Brain microvascular endothelial cell (primary cell): Measurements from ENCODE around the gene ARL13B.
A peak's percentile ranks its signal among the peaks of the same experiment; 100 is the strongest.

Experiments
- DNase-seq: peaks from one replicate; pipeline ENCODE4 v3.0.0-alpha.2; 2020
- H3K27ac ChIP-seq: fragments of 250-450 bp; sonication (Bioruptor Pico); 2 replicates; pipeline ENCODE4 v1.5.1; 2020; ENCODE audit warnings: mild to moderate bottlenecking, moderate library complexity
- H3K27me3 ChIP-seq: fragments of 250-450 bp; sonication (Bioruptor Pico); replicated peaks from 2 replicates; pipeline ENCODE4 v1.5.1; 2020; ENCODE audit warnings: mild to moderate bottlenecking
- H3K36me3 ChIP-seq: fragments of 250-450 bp; sonication (Bioruptor Pico); replicated peaks from 2 replicates; pipeline ENCODE4 v1.5.1; 2020; ENCODE audit warnings: mild to moderate bottlenecking
- H3K4me3 ChIP-seq: 2 replicates; pipeline ENCODE4 v1.5.1; 2011; ENCODE audit warnings: low read depth, mild to moderate bottlenecking, control low read depth, low read length, moderate library complexity
- in situ Hi-C: cut with HindIII; loops from 2 replicates; pipeline ENCODE4 v1.10.0; 2017; ENCODE audit warnings: low sequenced_read_pairs, low pct_ligation_motif_present
- TF ChIP-seq, protein P1 (sequence below): IDR thresholded peaks from 2 replicates; pipeline ENCODE4 v1.5.1; 2011; ENCODE audit warnings: low read depth, mild to moderate bottlenecking, moderate library complexity, low read length, control low read depth, inconsistent platforms; ENCODE audit errors: missing control alignments

ARL13B gene

DNA sequence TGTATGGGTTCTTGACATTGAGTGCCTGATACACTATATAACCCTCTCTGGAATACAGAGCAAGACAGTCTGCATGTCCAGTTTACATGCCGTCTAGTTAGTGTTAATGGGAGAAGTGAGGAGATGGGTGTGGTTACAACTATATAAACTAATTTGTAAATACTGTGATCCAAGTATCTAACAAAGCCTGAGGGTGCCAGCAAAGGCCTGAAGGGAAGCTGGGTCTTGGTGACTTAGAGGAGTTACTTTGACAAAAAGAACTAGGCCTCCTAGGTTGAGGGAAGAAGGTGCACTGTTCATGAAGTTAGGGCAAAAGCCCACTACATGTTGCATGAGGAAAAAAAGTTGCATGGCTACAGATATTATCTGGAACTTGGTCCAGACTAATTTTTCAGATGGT, 85.2 kb downstream of the ARL13B start:
- no peaks in the 10 kb centered on the region for H3K27me3 ChIP-seq
- no peak for DNase-seq
- no peak overlapping the region for H3K4me3 ChIP-seq
- in situ Hi-C loops = no loop called here
- TF ChIP-seq, protein P1, sequence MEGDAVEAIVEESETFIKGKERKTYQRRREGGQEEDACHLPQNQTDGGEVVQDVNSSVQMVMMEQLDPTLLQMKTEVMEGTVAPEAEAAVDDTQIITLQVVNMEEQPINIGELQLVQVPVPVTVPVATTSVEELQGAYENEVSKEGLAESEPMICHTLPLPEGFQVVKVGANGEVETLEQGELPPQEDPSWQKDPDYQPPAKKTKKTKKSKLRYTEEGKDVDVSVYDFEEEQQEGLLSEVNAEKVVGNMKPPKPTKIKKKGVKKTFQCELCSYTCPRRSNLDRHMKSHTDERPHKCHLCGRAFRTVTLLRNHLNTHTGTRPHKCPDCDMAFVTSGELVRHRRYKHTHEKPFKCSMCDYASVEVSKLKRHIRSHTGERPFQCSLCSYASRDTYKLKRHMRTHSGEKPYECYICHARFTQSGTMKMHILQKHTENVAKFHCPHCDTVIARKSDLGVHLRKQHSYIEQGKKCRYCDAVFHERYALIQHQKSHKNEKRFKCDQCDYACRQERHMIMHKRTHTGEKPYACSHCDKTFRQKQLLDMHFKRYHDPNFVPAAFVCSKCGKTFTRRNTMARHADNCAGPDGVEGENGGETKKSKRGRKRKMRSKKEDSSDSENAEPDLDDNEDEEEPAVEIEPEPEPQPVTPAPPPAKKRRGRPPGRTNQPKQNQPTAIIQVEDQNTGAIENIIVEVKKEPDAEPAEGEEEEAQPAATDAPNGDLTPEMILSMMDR = no peak
- no peak overlapping the region for H3K27ac ChIP-seq
- no peaks in the 10 kb centered on the region for H3K36me3 ChIP-seq

DNA sequence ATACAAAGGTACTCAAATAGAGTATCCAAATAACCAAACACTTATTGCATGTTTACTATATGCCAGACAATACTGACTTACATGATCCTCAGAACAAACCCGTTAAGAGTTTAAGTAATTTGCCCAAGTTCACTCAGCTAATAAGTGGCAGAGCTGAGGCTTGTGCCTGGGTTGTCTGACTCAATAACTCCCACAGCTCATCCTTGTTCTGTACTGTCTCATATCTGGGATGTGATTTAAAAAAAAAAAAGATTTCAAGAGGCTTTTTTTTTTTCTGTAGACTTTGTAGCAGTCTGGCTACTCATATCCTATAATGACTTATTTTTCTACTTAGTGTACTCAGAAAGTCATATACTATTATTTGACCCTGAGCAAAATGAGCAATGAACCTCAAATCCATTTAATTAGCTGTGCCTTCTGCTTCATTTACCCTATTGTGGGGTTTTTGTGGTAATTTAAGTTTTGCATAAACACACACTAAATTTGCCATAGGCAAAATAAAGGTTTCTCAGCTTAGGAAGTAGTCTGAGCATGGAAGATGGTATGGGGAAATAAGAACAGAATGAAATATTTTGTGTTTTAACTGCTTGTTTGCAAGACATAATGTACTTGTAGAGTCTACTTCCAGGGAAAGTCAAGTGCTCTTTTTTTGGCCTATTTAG, 86.0 kb downstream of the ARL13B start:
- in situ Hi-C loops = no loop called here
- TF ChIP-seq, protein P1 = no peak
- no peak for DNase-seq
- Histone ChIP-seq H3K36me3 (no peaks in the 10 kb centered on the region), H3K27ac (no peak overlapping the region), H3K27me3 (no peaks in the 10 kb centered on the region), H3K4me3 (no peak overlapping the region)

DNA sequence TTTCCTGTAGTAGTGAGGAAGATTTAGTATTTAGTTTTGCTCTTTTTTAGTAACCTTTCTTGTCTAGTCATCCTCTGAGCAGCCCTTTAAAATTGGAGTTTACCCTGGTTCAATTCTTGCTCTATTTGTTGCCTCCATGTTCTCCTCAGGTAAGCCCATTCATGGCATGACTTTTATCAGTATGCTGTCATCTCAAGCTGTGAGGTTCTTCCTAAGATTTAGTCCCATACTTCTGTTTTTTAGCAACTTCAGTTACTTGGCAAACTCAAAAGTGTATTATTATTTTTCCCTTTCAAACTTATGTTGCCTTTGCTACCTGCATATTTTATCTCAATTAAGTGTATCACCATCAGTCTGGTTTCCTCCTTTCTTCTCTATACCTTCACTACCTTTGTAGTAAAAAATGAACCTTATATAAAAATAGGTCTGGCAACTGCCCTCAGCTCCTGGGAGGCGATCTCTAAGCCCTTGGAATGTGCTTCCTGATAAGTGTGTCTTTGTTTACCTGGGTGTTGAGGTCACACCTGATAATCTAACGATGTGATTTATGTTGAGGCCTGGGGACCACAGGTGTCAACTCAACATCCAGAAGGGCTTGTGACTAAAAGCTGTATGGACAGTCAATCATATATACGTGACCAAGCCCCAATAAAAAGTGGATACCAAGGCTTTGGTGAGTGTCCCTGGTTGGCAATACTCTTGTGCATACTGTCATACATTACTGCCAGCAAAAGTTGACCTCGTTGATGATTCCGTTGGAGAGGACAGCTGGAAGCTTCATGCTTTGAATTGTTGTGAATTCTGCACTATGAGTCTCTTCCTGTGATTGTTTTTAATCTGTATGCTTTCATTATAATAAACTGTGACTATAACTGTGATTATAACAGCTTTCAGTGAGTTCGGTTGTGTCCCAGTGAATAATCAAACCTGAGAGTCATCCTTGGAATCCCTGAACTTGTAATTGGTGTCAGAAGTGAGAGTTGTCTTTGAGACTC, 86.8 kb downstream of the ARL13B start:
- no peak for DNase-seq
- Histone ChIP-seq H3K27me3 (no peaks in the 10 kb centered on the region), H3K36me3 (no peaks in the 10 kb centered on the region), H3K27ac (no peak overlapping the region), H3K4me3 (no peak overlapping the region)
- in situ Hi-C loops = no loop called here
- TF ChIP-seq, protein P1 = no peak

DNA sequence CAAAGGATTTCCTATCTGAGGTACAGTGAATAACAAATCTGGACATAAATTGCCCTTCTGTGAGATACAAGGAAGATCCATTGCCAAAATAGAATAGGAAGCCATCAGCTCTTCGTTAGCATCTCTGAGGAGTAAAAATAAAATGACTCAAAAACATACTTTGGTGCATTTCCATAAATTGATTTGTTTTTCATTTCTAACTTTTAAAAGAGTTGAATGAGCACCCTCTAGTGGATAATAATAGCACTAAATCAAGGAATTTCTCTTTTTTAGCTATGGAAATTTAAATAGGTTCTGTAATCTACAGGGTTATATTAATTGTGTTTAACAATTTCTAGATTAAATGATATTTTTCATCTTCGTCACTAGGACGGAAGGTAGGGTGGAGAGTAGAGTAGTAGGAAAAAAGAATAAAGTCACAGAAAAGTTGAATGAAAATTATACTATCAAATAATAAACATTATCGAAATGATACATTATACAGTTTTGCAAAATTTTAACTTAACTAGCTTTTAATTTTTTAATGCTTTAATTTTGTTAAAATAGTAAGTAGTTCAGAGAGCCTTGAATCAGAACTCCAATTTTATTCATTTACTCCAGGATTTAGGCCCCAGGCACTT, 89.3 kb downstream of the ARL13B start:
- in situ Hi-C loops = no loop called here
- TF ChIP-seq, protein P1 = peak; percentile 22
- H3K27ac ChIP-seq = no peak overlapping the region
- H3K4me3 ChIP-seq = no peak overlapping the region
- DNase-seq = no peak
- H3K36me3 ChIP-seq = no peaks in the 10 kb centered on the region
- no peaks in the 10 kb centered on the region for H3K27me3 ChIP-seq

DNA sequence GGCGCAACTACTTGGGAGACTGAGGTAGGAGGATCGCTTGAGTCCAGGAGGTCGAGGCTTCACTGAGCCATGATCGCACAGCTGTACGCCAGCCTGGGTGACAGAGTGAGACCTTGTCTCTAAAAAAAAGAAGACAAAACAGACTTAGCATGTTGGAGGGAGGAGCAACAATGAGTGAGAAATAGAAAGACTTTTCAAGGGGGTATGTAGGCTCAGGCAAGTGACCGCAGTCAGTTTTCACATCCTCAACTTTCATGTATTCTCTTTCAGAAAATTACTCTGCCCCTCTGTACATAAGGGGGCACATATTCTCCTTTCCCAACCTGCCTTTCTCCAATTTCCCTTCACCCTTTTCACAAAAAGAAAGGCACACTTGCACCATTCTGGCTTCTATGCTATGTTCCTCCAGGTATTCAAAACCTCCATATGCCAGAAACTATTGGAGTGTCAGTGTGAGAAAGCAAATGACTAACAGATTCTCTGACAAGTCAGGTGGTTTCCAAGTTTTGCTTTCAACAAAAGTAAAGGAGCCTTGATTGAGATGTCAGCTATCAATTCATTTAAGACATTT, 90.5 kb downstream of the ARL13B start:
- Histone ChIP-seq H3K27ac (no peak overlapping the region), H3K27me3 (no peaks in the 10 kb centered on the region), H3K36me3 (no peaks in the 10 kb centered on the region), H3K4me3 (no peak overlapping the region)
- TF ChIP-seq, protein P1 = no peak
- DNase-seq = no peak
- in situ Hi-C loops = no loop called here
